Tibial artery (tissue), 4 donors: ENCODE data around the gene LYPD4.
"Not testable (repeated sequence)": the region's sequence is repeated elsewhere in the genome, so short reads cannot be mapped to it uniquely, and the experiment has no call there.

Source experiments
- DNase-seq, 2 donors: peaks; one replicate each; pipeline ENCODE4 v3.0.0-alpha.2; 2019
- H3K27ac ChIP-seq, 2 donors: fragments of 200-600 bp; sonication (generic) in 1 of 2; 1 replicate in 1 of 2; 2 replicates in 1 of 2; pipeline ENCODE4 v1.5.1; 2018 to 2019; ENCODE audit warnings: mild to moderate bottlenecking in 1 of 2
- H3K27me3 ChIP-seq, 2 donors: fragments of 200-600 bp; sonication (generic) in 1 of 2; one replicate each; pipeline versions ENCODE4 v1.5.1 to v1.6.0; 2016 to 2019
- H3K36me3 ChIP-seq, 3 donors: fragments of 200-600 bp; sonication (generic) in 2 of 3; one replicate each; pipeline ENCODE4 v1.5.1; 2016 to 2019; ENCODE audit warnings: mild to moderate bottlenecking in 2 of 3
- H3K4me1 ChIP-seq, 4 donors: fragments of 200-600 bp; sonication (generic) in 2 of 4; 1 replicate in 3 of 4; 2 replicates in 1 of 4; pipeline ENCODE4 v1.5.1; 2016 to 2019
- H3K4me3 ChIP-seq, 2 donors: fragments of 200-600 bp; sonication (generic) in 1 of 2; 1 replicate in 1 of 2; 2 replicates in 1 of 2; pipeline ENCODE4 v1.5.1; 2018 to 2019; ENCODE audit warnings: mild to moderate bottlenecking in 2 of 2
- H3K9me3 ChIP-seq, 3 donors: fragments of 200-600 bp; sonication (generic) in 1 of 3; one replicate each; pipeline ENCODE4 v1.5.1; 2016 to 2019
- CTCF ChIP-seq, 2 experiments: fragments of 200-600 bp in 1 of 2; fragments of 450-650 bp in 1 of 2; IDR thresholded peaks; one replicate each; pipeline ENCODE4 v1.5.1; 2017 to 2019; ENCODE audit warnings: antibody characterized with exemption in 2 of 2, mild to moderate bottlenecking in 1 of 2, moderate library complexity in 1 of 2
- intact Hi-C: fragments of 100-400 bp; cut with DNase I; formaldehyde crosslinking; loops from one replicate; pipeline ENCODE4 v1.15.0; 2023; ENCODE audit warnings: low total_unique reads

The LYPD4 gene

GRCh38 chr19:41795031-41795461 is 49.4 kb downstream of the LYPD4 start:
- Histone ChIP-seq H3K36me3 (no peaks in the 10 kb centered on the region), H3K27me3 (peaks cover 0 to 32% of the 10 kb centered on the region in 2 donors)
- peak in 1 of 2 donors; percentile 51 for DNase-seq

GRCh38 chr19:41793414-41793727 is 51.1 kb downstream of the LYPD4 start:
- intact Hi-C loops = no loop called here
- Histone ChIP-seq H3K27ac (no peak overlapping the region), H3K4me3 (no peak overlapping the region), H3K36me3 (no peaks in the 10 kb centered on the region), H3K27me3 (peaks cover 0 to 31% of the 10 kb centered on the region in 2 donors), H3K9me3 (no peaks in the 10 kb centered on the region), H3K4me1 (no peaks in the 10 kb centered on the region)
- no peak for DNase-seq
- TF ChIP-seq CTCF (IDR thresholded peaks at IDR 0.05) = no peak

More at GRCh38 chr19:41795031-41795461, 49.4 kb downstream of the LYPD4 start:
- Histone ChIP-seq H3K4me3 (no peak overlapping the region), H3K4me1 (no peaks in the 10 kb centered on the region), H3K27ac (no peak overlapping the region), H3K9me3 (no peaks in the 10 kb centered on the region)
- peak; percentile 55 to 57 for TF ChIP-seq CTCF (IDR thresholded peaks at IDR 0.05)
- intact Hi-C loops = no loop called here

GRCh38 chr19:41792513-41793413 is 51.7 kb downstream of the LYPD4 start:
- DNase-seq = no peak
- no peak overlapping the region for H3K27ac ChIP-seq
- H3K27me3 ChIP-seq = peaks cover 0 to 28% of the 10 kb centered on the region in 2 donors
- no peaks in the 10 kb centered on the region for H3K9me3 ChIP-seq
- peak; percentile 16 to 27 for TF ChIP-seq CTCF (IDR thresholded peaks at IDR 0.05)
- H3K4me3 ChIP-seq = no peak overlapping the region
- H3K4me1 ChIP-seq = no peaks in the 10 kb centered on the region
- H3K36me3 ChIP-seq = no peaks in the 10 kb centered on the region
- intact Hi-C loops = no loop called here

- H3K9me3 ChIP-seq, H3K27ac ChIP-seq, intact Hi-C loops, DNase-seq, H3K4me3 ChIP-seq, H3K4me1 ChIP-seq, H3K36me3 ChIP-seq: not testable (repeated sequence)
- peaks cover 0 to 42% of the 10 kb centered on the region in 2 donors for H3K27me3 ChIP-seq
These were observed 55.4 kb downstream of the LYPD4 start for GRCh38 chr19:41789053-41789452.

GRCh38 chr19:41788518-41788917 is 56.0 kb downstream of the LYPD4 start:
- H3K4me1 ChIP-seq, DNase-seq, H3K4me3 ChIP-seq, intact Hi-C loops, H3K9me3 ChIP-seq, H3K36me3 ChIP-seq, H3K27ac ChIP-seq: not testable (repeated sequence)
- peaks cover 0 to 46% of the 10 kb centered on the region in 2 donors for H3K27me3 ChIP-seq
